GM12878 (cell line): ENCODE results near the gene NT5C1A.

Source experiments
- CREB1 ChIP-seq: IDR thresholded peaks from 2 replicates; pipeline ENCODE4 v1.6.1; 2012; ENCODE audit warnings: low read depth, mild to moderate bottlenecking, inconsistent platforms
- HCFC1 ChIP-seq: fragments of 150-350 bp; IDR thresholded peaks from 2 replicates; pipeline ENCODE4 v1.6.1; 2014; ENCODE audit warnings: low read length
- NR2C2 ChIP-seq: IDR thresholded peaks from 2 replicates; pipeline ENCODE4 v1.6.1; 2011; ENCODE audit warnings: borderline replicate concordance, low read depth; ENCODE audit not compliant: control insufficient read depth, insufficient read length
- PAX5 ChIP-seq: IDR thresholded peaks from 2 replicates; pipeline ENCODE4 v1.6.1; 2011; ENCODE audit warnings: low read depth, low read length, borderline replicate concordance
- POLR2A ChIP-seq: IDR thresholded peaks from 2 replicates; pipeline ENCODE4 v1.6.1; 2011; ENCODE audit warnings: low read depth, mild to moderate bottlenecking, low read length
- REST ChIP-seq: IDR thresholded peaks from 2 replicates; pipeline ENCODE4 v1.6.1; 2012; ENCODE audit warnings: mild to moderate bottlenecking, low read depth, low read length
- SMC3 ChIP-seq: IDR thresholded peaks from 2 replicates; pipeline ENCODE4 v1.6.1; 2011; ENCODE audit warnings: low read length, improper control_type of control experiment, borderline replicate concordance
- TF ChIP-seq, protein P1 (sequence below), 3 experiments: IDR thresholded peaks in 2 of 3; conservative IDR thresholded peaks in 1 of 3; 2 replicates each; pipeline ENCODE4 v1.5.1; 2011; ENCODE audit warnings: low read depth in 3 of 3, low read length in 3 of 3, mild to moderate bottlenecking in 3 of 3, control low read depth in 2 of 3, moderate library complexity in 2 of 3, inconsistent platforms in 1 of 3, mixed read lengths in 1 of 3; ENCODE audit not compliant: control insufficient read depth in 2 of 3, insufficient read depth in 1 of 3; ENCODE audit errors: extremely low read depth in 1 of 3
- TF ChIP-seq, protein P2 (sequence below): IDR thresholded peaks from 2 replicates; pipeline ENCODE4 v1.6.1; 2012; ENCODE audit warnings: low read depth, low read length, improper control_type of control experiment

DNA sequence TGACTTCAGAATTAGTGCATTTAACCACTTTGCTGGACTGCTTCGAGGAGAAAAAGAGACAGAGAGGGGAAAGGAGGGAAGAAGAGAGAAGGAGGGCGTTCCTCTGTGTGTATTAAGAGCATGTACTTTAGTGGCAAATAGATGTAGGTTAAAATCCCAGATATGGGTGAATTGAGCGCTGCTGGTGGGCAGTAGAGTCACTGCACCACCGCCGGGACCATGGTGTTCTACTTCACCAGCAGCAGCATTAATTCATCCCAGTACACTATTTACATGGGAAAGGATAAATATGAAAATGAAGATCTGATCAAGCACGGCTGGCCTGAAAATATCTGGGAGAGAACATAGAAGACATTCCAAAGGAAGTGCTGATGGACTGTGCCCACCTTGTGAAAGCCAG is 45.9 kb upstream of the NT5C1A start:
- TF ChIP-seq SMC3, result no peak
- no peak for TF ChIP-seq NR2C2
- TF ChIP-seq POLR2A, result no peak
- TF ChIP-seq CREB1, result no peak
- no peak for TF ChIP-seq HCFC1
- TF ChIP-seq, protein P1, sequence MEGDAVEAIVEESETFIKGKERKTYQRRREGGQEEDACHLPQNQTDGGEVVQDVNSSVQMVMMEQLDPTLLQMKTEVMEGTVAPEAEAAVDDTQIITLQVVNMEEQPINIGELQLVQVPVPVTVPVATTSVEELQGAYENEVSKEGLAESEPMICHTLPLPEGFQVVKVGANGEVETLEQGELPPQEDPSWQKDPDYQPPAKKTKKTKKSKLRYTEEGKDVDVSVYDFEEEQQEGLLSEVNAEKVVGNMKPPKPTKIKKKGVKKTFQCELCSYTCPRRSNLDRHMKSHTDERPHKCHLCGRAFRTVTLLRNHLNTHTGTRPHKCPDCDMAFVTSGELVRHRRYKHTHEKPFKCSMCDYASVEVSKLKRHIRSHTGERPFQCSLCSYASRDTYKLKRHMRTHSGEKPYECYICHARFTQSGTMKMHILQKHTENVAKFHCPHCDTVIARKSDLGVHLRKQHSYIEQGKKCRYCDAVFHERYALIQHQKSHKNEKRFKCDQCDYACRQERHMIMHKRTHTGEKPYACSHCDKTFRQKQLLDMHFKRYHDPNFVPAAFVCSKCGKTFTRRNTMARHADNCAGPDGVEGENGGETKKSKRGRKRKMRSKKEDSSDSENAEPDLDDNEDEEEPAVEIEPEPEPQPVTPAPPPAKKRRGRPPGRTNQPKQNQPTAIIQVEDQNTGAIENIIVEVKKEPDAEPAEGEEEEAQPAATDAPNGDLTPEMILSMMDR (IDR thresholded peaks at IDR 0.05 in 2 of 3, conservative IDR thresholded peaks at IDR 0.05 in 1 of 3; ENCODE audit: control insufficient read depth in 2 of 3, extremely low read depth in 1 of 3, insufficient read depth in 1 of 3, low read depth in 3 of 3, low read length in 3 of 3), result no peak
- TF ChIP-seq, protein P2, sequence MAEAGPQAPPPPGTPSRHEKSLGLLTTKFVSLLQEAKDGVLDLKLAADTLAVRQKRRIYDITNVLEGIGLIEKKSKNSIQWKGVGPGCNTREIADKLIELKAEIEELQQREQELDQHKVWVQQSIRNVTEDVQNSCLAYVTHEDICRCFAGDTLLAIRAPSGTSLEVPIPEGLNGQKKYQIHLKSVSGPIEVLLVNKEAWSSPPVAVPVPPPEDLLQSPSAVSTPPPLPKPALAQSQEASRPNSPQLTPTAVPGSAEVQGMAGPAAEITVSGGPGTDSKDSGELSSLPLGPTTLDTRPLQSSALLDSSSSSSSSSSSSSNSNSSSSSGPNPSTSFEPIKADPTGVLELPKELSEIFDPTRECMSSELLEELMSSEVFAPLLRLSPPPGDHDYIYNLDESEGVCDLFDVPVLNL, result no peak
- TF ChIP-seq REST, result no peak
- TF ChIP-seq PAX5, result no peak
